Nephron (organoid): ENCODE data around the gene FAM131A.
A peak's percentile ranks its signal among the peaks of the same experiment; 100 is the strongest.

Source experiments
- H3K27ac Mint-ChIP-seq, 3 experiments: 2 replicates each; pipeline ENCODE4 v1.8.0; 2020; ENCODE audit warnings: mixed read lengths in 3 of 3, mild to moderate bottlenecking in 2 of 3, moderate library complexity in 1 of 3
- H3K27me3 Mint-ChIP-seq: 2 replicates; pipeline ENCODE4 v1.8.0; 2021; ENCODE audit warnings: low read depth, mild to moderate bottlenecking, moderate library complexity, mixed read lengths
- H3K36me3 Mint-ChIP-seq: 2 replicates; pipeline ENCODE4 v1.8.0; 2020; ENCODE audit warnings: low read depth, mixed read lengths
- H3K4me1 Mint-ChIP-seq: 2 replicates; pipeline ENCODE4 v1.8.0; 2020; ENCODE audit warnings: mixed read lengths
- H3K4me3 Mint-ChIP-seq, 3 experiments: 2 replicates each; pipeline ENCODE4 v1.8.0; 2020; ENCODE audit warnings: mild to moderate bottlenecking in 3 of 3, mixed read lengths in 3 of 3, moderate library complexity in 2 of 3
- H3K9me3 Mint-ChIP-seq: 2 replicates; pipeline ENCODE4 v1.8.0; 2020; ENCODE audit warnings: mixed read lengths
- TF ChIP-seq, protein P1 (sequence below), 3 experiments: fragments of 200-600 bp; sonication (generic); IDR thresholded peaks; one replicate each; pipeline ENCODE4 v1.5.0; 2021; ENCODE audit warnings: antibody characterized with exemption in 3 of 3; ENCODE audit not compliant: unreplicated experiment in 3 of 3

Gene FAM131A

DNA sequence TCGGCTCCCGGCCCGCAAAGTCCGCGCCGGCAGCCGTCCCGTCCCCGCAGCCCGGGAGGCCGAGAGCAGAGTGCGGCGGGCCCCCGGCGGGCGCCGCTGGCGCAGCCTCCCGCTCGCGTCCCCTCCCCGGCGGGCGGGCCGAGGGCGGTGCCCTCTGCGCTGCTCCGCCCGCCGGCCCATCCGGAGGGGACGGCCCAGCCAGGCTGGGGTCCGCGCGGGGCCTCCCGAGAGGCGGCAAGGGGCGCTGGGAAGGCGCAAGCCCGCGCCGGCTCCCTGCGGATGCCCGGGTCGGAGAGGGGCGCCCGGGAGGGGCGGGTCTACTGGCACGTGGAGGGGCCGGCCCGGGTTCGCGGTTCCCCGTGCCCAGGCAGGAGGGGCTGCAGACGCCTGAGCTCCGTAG is 24.1 kb downstream of the FAM131A start, which contains the start of the genes CLCN2 and POLR2H:
TSS of gene CLCN2 (minus strand) at position 74 of the 400 bp plus-strand sequence. CDS start 126 bp downstream, outside the sequence.
TSS of gene POLR2H (plus strand) at position 179 of the 400 bp plus-strand sequence. CDS start 1,783 bp downstream, outside the sequence.
- peak within 1 kb of the TSS; percentile 91 to 99 (median 96) for H3K4me3 Mint-ChIP-seq
- no peaks in the 10 kb centered on the region for H3K9me3 Mint-ChIP-seq
- TF ChIP-seq, protein P1, sequence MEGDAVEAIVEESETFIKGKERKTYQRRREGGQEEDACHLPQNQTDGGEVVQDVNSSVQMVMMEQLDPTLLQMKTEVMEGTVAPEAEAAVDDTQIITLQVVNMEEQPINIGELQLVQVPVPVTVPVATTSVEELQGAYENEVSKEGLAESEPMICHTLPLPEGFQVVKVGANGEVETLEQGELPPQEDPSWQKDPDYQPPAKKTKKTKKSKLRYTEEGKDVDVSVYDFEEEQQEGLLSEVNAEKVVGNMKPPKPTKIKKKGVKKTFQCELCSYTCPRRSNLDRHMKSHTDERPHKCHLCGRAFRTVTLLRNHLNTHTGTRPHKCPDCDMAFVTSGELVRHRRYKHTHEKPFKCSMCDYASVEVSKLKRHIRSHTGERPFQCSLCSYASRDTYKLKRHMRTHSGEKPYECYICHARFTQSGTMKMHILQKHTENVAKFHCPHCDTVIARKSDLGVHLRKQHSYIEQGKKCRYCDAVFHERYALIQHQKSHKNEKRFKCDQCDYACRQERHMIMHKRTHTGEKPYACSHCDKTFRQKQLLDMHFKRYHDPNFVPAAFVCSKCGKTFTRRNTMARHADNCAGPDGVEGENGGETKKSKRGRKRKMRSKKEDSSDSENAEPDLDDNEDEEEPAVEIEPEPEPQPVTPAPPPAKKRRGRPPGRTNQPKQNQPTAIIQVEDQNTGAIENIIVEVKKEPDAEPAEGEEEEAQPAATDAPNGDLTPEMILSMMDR (IDR thresholded peaks at IDR 0.05; ENCODE audit: unreplicated experiment in 3 of 3) = no peak
- peaks cover 24% of the 10 kb centered on the region for H3K36me3 Mint-ChIP-seq
- H3K27me3 Mint-ChIP-seq = no peaks in the 10 kb centered on the region
- H3K27ac Mint-ChIP-seq = peak within 1 kb of the TSS; percentile 94 to 99 (median 98)
- H3K4me1 Mint-ChIP-seq = peaks cover 30% of the 10 kb centered on the region

DNA sequence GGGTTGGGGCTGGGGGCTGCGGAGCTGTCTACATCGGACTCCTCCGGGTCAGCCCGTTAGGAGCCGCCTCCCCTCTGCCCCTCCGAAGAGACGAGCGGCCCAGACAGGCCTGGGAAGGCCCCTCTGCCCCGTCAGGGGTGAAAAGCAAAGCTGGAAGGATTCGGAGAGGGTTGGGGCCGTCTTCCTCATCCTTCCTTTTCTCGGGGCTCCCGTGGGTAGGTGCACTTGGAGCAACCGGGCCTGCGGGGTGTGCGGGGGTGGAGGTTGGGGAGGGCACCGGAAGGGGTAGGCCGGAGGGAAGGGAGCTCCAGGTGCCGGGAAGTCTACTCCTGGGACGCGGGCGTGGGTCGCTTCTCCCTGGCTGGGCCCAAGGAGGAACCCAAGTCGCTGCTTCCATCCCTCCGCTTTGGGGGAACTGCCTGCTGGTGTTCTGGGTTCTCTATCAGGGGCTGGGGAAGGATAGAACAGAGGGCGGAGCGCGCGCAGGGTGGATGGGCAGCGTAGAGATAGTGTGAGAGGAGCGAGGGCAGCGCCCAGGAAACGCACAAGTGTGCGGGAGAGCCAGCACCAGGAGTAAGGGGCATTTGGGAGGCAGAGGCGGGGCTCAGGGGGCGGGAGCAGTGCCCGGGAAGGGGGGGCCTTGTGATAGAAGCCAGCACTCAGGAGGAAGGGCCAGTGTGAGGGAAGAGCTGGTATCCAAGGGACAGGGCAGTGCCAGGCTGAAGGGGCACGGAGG is 24.7 kb downstream of the FAM131A start:
- peak overlapping the region; percentile 91 to 99 (median 94) for H3K4me3 Mint-ChIP-seq
- peak overlapping the region; percentile 94 to 99 (median 98) for H3K27ac Mint-ChIP-seq
- no peaks in the 10 kb centered on the region for H3K9me3 Mint-ChIP-seq
- TF ChIP-seq, protein P1 (IDR thresholded peaks at IDR 0.05; ENCODE audit: unreplicated experiment in 3 of 3) = no peak
- H3K4me1 Mint-ChIP-seq = peaks cover 36% of the 10 kb centered on the region
- no peaks in the 10 kb centered on the region for H3K27me3 Mint-ChIP-seq
- H3K36me3 Mint-ChIP-seq = peaks cover 25% of the 10 kb centered on the region

DNA sequence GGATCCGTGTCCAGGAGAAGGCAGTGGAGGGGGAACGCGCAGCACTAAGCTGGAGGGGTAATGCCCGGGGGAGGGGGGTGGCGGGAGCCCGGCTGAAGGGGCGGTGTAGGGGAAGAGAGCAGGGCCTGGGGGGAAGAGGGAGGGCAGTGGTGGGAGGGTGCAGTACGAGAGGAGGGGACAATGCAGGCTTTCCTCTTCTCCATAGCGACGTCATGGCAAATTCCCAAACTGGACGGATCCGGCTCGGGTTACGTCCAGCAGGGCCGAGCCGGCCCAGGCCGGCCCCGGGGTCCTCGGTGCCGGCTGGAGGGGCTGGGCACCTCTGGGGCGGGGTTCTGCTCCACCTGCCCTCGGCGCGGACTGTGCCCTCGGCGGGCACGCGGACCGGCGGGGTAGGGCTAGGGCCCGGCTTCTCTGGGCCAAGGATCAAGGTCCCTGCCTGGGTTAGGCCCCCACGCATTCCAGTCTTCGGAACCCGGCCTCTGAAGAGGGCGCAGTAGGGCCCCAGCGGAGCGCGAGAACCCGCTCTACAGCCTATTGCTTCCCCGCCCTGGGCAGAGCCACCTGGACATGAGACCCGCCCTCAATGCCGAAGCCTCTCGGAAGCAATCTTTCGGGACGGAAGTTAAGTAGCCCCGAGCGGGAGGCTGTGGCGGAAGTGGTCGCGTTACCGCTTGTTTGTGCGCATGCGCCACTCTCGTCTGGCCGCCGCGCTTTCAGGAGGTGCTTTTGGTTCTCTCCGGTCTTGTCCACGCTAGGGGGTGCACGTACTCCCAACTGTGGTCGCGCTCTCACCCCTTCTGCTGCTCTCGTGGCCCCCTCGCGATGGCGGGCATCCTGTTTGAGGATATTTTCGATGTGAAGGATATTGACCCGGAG is 25.5 kb downstream of the FAM131A start:
- Mint-ChIP-seq H3K36me3 (peaks cover 32% of the 10 kb centered on the region), H3K4me1 (peaks cover 41% of the 10 kb centered on the region), H3K4me3 (peak overlapping the region; percentile 91 to 99 (median 97)), H3K27me3 (no peaks in the 10 kb centered on the region), H3K9me3 (no peaks in the 10 kb centered on the region), H3K27ac (peak overlapping the region; percentile 94 to 99 (median 98))
- TF ChIP-seq, protein P1 (IDR thresholded peaks at IDR 0.05; ENCODE audit: unreplicated experiment in 3 of 3) = peak; percentile 45 to 65 (median 54)

DNA sequence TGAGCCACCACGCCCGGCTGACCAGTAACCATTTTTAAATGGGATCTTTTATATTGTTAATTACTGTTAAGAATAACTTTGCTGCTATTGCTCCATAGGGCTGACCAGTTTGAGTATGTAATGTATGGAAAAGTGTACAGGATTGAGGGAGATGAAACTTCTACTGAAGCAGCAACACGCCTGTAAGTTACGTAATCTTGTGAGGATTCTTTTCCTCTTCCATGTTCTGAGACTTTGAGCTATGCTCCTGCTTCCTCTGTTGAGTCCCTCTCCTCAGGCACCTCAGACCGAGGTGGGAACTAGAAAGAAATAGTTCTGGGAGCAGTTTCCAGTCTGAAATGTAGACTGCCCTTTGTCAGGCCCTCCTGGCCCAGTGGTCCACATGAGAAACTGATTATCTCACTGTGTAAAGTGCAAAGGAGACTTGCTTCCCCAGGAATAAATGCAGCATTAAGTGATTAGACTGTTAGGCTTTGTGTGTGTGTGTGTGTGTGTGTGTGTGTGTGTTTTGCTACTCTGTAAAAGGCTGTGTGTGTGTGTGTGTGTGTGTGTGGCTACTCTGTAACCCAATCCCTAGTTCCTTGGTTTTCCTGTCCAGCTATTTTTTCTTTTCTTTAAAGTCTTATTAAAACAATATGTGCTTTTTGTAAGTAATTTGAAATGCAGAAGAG is 29.4 kb downstream of the FAM131A start:
- Mint-ChIP-seq H3K4me1 (peaks cover 39% of the 10 kb centered on the region), H3K27me3 (no peaks in the 10 kb centered on the region), H3K36me3 (peaks cover 57% of the 10 kb centered on the region), H3K27ac (peak overlapping the region; percentile 39 to 82 (median 73)), H3K4me3 (peak overlapping the region; percentile 21 to 74 (median 55)), H3K9me3 (no peaks in the 10 kb centered on the region)
- TF ChIP-seq, protein P1 (IDR thresholded peaks at IDR 0.05; ENCODE audit: unreplicated experiment in 3 of 3) = no peak

DNA sequence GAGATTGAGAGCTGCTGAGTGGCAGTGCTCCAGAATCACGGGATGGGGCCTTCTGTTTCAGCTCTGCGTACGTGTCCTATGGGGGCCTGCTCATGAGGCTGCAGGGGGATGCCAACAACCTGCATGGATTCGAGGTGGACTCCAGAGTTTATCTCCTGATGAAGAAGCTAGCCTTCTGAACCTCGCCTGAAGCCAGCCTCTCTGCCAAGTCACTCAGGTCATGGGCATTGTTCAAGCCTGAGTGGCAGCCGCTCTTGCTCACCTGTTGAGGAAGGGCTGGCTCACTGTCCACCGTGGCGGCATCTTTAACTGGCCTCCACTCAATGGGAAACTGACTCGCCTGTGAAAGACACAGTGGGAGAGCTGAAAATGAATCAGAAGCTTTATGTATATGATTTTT is 30.7 kb downstream of the FAM131A start:
- TF ChIP-seq, protein P1 (IDR thresholded peaks at IDR 0.05; ENCODE audit: unreplicated experiment in 3 of 3) = no peak
- Mint-ChIP-seq H3K4me3 (no peak overlapping the region), H3K27ac (no peak overlapping the region), H3K27me3 (peaks cover 5% of the 10 kb centered on the region), H3K36me3 (peaks cover 57% of the 10 kb centered on the region), H3K4me1 (peaks cover 47% of the 10 kb centered on the region), H3K9me3 (no peaks in the 10 kb centered on the region)
